ENCODE results near the gene RNU7-1.
"Not testable (repeated sequence)": the region's sequence is repeated elsewhere in the genome, so short reads cannot be mapped to it uniquely, and the experiment has no call there.

The RNU7-1 gene

DNA sequence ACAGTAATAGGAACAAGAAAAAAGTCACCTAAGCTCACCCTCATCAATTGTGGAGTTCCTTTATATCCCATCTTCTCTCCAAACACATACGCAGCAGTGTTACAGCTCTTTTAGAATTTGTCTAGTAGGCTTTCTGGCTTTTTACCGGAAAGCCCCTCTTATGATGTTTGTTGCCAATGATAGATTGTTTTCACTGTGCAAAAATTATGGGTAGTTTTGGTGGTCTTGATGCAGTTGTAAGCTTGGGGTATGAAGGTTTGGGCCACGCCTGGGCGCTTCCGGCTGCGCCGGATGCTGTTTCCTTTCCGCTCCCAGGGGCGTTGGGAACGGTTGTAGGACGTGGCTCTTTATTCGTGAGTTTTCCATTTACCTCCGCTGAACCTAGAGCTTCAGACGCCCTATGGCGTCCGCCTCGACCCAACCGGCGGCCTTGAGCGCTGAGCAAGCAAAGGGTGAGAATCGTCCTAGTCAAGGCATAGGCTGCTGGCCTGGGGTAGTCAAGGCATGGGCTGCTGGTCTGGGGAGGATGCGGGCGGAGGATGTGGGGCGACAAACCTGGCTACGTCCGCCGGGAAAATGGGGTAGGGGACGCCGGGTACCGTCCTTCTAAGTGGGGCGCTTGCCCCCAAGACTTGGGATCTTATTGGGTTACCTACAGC, at the start of gene RNU7-1, which contains the start of gene C12orf57:
RNU7-1 (plus strand) TSS at position 95 of the 659 bp plus-strand sequence.
C12orf57 (plus strand) TSS at position 301 of the 659 bp plus-strand sequence; CDS start at position 401, 100 bp downstream.
- peak; percentile 95 for DNase-seq

DNA sequence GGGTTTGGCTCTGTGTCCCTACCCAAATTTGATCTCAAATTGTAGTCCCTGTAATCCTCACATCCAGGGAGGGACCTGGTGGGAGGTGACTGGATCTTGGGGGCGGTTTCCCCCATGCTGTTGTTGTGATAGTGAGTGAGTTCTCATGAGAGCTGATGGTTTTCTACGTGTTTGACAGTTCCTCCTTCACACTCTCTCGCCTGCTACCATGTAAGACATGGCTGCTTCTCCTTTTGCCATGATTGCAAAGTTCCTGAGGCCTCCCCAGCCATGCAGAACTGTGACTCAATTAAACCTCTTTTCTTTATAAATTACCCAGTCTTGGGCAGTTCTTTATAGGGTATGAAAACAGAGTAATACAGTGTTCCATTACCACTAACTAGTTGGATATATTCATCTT, 49.3 kb upstream of the RNU7-1 start:
- DNase-seq, result no peak

- no peak for DNase-seq
Observed at GRCh38 chr12:6896846-6897435, 46.7 kb upstream of the RNU7-1 start.

DNA sequence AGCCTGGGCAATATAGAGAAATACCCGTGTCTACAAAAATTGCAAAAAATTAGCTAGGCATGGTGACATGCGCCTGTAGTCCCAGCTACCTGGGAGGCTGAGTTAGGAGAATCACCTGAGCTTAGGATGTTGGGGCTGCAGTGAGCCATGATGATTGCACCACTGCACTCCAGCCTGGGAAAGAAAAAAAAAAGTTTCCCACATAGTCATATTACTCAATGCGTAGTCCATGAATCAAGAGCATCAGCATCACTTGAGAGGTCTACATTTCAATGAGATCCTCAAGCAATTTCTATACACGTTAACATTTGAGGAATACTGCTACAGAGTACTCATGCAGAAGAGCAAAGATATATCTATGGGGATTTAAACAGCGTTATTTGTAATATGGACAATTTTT, 44.2 kb upstream of the RNU7-1 start:
- DNase-seq, result no peak

GRCh38 chr12:6899837-6900519, 43.6 kb upstream of the RNU7-1 start:
- peak; percentile 24 for DNase-seq

- no peak for DNase-seq
Observed at GRCh38 chr12:6902448-6902847, 41.2 kb upstream of the RNU7-1 start.

- no peak for DNase-seq
Observed at GRCh38 chr12:6903722-6904121, 39.9 kb upstream of the RNU7-1 start.

GRCh38 chr12:6904280-6905276, 39.0 kb upstream of the RNU7-1 start, which contains the start of gene LRRC23:
Gene LRRC23, plus strand, starts transcription at chr12:6904822. Its CDS starts 812 bp downstream, at chr12:6905634.
- DNase-seq, result peak; percentile 97

DNA sequence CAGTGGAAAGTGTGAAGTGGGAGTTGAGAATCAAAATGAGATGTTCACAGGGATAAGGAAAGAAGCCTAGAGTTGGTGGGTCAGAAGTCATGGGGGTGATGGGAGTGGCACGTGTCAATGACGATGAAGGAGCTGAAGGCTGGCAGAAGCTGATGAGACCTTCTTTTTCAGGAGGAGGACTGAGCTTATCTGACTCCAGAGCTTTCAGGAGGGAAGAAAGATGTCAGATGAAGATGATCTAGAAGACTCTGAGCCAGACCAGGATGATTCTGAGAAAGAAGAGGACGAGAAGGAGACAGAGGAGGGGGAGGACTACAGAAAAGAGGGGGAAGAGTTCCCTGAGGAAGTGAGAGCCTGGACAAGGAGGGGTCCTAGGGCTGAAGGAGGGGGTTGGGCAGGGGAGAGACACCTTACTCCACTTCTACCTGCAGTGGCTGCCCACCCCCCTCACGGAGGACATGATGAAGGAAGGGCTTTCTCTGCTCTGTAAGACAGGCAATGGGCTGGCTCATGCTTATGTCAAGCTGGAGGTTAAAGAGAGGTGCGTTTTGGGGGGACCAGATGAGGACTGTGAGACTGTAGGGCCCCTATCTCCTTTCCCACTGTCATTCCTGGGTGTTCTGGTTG, 38.1 kb upstream of the RNU7-1 start:
- DNase-seq, result no peak

GRCh38 chr12:6908141-6908540, 35.5 kb upstream of the RNU7-1 start:
- DNase-seq, result not testable (repeated sequence)

DNA sequence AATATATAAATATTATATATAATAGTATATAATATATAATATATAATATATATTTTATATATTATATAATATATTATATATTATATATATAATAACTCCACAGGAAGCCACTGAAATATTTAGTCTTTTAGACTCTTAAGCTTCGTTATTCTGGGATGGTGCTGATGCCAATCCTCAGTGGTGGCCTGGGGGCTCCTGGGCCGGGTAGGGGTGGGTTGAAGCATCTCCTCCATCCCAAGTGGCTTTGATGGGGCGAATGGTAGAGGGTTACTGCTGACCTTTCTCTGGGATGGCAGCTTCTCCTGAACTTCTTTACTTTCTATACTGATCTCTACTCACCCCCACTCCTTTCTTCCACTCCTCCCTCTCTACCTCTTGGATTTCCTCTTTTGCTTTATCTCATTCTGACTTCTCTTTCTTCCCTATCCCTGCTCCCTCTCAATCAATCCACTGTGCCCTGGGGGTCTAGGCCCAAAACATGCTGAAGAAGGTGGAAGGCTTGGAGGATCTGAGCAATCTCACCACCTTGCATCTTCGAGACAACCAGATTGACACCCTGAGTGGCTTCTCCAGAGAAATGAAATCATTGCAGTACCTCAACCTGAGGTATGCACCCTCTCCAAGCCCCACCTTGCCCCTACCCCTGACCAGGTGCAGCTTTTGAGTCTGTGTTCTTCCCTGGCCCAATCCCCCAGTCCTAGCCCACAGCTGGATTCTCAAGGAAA, 34.0 kb upstream of the RNU7-1 start:
- DNase-seq, result no peak

DNA sequence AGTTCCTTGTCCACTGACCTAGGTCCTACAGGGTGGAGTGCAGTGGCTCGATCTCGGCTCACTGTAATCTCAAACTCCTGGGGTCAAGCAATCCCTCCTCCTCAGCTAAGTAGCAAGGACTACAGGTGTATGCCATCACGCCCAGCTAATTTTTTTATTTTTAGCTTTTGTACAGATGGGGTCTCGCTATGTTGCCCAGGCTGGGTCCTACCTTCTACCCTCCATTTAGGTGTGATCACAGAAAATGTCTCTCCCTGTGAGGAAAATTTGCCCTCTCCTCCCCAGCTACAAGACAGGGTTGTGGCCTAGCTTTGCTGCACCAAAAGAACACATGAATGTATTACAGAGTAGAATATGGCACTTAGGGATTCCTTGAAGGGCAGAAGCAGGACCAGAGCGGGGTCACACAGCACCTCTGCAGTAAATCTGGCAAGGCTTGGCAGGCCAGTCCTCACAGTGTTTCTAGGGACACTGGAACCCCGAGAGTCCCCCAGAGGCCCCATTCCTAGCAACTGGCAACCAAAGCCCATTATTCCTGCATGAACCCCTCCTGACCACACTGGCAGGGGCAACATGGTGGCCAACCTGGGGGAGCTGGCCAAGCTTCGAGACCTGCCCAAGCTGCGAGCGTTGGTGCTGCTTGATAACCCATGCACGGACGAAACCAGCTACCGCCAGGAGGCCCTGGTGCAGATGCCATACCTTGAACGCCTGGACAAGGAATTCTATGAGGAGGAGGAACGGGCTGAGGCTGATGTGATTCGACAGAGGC, 31.3 kb upstream of the RNU7-1 start:
- no peak for DNase-seq

DNA sequence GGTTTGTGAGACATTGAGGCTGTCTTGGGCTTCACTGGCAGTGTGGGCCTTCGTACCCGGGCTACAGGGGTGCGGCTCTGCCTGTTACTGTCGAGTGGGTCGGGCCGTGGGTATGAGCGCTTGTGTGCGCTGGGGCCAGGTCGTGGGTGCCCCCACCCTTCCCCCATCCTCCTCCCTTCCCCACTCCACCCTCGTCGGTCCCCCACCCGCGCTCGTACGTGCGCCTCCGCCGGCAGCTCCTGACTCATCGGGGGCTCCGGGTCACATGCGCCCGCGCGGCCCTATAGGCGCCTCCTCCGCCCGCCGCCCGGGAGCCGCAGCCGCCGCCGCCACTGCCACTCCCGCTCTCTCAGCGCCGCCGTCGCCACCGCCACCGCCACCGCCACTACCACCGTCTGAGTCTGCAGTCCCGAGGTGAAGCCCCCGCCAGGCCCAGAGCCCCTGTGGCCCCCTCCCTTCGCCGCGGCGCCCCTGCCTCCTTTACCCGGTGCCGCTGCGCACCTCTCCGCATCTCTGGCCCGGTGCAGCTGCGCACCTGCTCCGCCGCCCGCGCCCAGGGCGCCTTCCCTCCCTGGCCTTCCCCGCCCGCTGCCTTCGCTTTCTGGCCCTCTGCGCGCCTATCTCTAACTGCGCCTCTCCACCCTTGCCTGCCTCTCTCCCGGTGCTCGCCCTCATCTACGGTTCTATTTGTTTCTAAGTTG, 29.2 kb upstream of the RNU7-1 start, which contains the start of gene ENO2:
ENO2 (plus strand) TSS at position 335 of the 701 bp plus-strand sequence. CDS start 1,253 bp downstream, outside the sequence.
- peak; percentile 68 for DNase-seq

DNA sequence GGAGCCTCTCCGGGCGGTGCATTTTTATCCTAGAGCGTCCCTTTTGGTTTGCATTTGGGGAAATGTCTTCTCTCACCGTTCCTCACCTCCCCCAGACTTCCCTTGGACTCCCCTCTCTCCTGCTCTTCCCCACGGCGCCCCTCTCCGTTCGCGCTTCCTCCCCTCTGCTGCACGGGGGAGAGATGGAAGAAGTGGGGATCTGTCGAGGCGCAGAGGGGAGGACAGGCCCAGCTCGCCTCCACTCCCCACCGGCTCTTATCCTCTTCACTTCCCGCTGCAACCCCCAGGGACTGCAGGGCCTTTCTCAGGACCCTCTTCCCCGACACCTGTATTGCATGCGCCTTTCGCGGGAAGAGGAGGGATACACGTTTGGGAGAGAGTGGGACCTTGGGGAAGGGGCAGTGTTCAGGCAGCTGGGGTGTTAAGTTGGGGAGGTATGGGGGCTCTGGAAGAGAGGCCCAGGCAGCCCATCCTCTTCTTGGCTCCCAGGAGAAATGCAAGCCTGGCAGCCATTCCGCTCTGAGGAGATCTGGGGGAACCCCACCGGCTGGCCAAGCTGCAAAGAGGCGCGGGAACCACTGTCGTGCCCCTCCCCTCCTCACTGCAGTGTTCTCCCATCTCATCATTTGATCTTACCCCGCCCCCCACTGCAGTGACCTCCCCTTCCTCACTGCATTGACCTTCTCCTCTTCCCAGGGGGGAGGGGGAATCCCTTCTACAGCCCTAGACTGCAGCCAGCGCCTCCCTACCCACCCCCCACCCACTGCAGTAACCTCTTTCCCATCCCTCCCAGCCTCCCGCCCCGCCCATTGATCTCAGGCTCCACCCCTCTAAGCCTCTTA, 28.4 kb upstream of the RNU7-1 start:
- no peak for DNase-seq

DNA sequence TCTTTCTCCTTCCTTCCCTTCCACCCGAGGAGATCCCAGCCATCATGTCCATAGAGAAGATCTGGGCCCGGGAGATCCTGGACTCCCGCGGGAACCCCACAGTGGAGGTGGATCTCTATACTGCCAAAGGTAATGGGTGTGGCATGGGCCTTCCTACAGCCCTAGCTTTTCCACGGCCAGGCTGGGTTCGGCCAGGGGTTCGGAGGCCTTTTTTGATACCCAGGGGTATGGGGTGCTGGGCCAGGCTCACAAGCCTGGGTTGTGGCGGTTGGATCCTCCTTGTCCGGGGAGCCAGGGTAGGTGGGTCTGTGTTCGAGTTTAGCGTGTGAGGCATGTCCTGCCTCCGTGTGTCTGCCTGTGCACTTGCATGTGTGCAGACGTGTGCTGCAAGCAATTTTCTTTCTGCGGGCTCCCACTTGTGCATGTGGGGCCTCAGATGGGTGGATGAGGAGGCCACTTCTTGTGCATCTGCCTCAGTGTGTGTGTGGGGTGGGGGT, 27.8 kb upstream of the RNU7-1 start:
- DNase-seq, result no peak

GRCh38 chr12:6916426-6917200, 27.0 kb upstream of the RNU7-1 start:
- no peak for DNase-seq

DNA sequence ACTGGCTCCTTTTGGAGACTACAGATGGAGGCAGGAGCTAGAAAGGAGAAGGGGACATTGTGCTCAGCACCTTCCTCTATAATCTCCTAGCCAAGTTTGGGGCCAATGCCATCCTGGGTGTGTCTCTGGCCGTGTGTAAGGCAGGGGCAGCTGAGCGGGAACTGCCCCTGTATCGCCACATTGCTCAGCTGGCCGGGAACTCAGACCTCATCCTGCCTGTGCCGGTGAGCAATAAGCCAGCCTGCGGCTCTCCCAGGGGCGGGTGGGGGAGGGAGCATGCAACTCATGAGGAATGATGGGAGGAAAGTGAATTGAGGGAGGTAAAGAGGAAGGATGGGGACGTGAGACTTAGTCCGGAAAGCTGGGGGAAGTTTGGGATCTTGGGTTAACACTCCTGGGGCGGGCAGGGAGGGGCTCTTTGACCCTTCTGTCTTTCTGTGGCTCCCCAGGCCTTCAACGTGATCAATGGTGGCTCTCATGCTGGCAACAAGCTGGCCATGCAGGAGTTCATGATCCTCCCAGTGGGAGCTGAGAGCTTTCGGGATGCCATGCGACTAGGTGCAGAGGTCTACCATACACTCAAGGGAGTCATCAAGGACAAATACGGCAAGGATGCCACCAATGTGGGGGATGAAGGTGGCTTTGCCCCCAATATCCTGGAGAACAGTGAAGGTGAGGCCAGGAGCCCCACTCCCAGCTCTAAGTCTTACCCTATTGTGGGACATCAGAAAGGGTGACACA, 26.0 kb upstream of the RNU7-1 start:
- DNase-seq, result no peak
